Liver (tissue), 9 donors: Measurements from ENCODE around the gene FBXO10. TPM values are rescaled to one million over a fixed set of nuclear protein-coding genes. Genes with fewer than 3 reads are reported as not detected.
"Not testable (repeated sequence)": the region's sequence is repeated elsewhere in the genome, so short reads cannot be mapped to it uniquely, and the experiment has no call there.

Source experiments
- DNase-seq: peaks from one replicate; pipeline ENCODE4 v3.0.0-alpha.2; 2017; ENCODE audit warnings: low spot score
- H3K27ac ChIP-seq, 2 donors: one replicate each; pipeline ENCODE4 v1.7.0; 2013; ENCODE audit warnings: inconsistent platforms in 2 of 2, low read length in 2 of 2, control low read depth in 1 of 2, low read depth in 1 of 2, mild to moderate bottlenecking in 1 of 2
- H3K27me3 ChIP-seq, 4 donors: one replicate each; pipeline versions ENCODE4 v1.6.1 to v1.7.0; 2013; ENCODE audit warnings: low read length in 3 of 4, inconsistent platforms in 1 of 4, mild to moderate bottlenecking in 1 of 4, moderate library complexity in 1 of 4; ENCODE audit not compliant: control insufficient read depth in 4 of 4, insufficient read depth in 4 of 4
- H3K36me3 ChIP-seq, 4 donors: one replicate each; pipeline versions ENCODE4 v1.6.1 to v1.7.0; 2013; ENCODE audit warnings: low read length in 3 of 4, mild to moderate bottlenecking in 3 of 4, low read depth in 1 of 4, moderate library complexity in 1 of 4; ENCODE audit not compliant: control insufficient read depth in 4 of 4, insufficient read depth in 3 of 4
- H3K4me1 ChIP-seq, 4 donors: one replicate each; pipeline versions ENCODE4 v1.6.1 to v1.7.0; 2013; ENCODE audit warnings: low read length in 3 of 4, mild to moderate bottlenecking in 3 of 4, moderate library complexity in 1 of 4; ENCODE audit not compliant: control insufficient read depth in 4 of 4, insufficient read depth in 4 of 4
- H3K4me3 ChIP-seq, 3 donors: one replicate each; pipeline versions ENCODE4 v1.6.1 to v1.7.0; 2013; ENCODE audit warnings: low read length in 3 of 3, control low read depth in 1 of 3, low read depth in 1 of 3, mild to moderate bottlenecking in 1 of 3
- H3K9ac ChIP-seq, 2 donors: one replicate each; pipeline ENCODE4 v1.7.0; 2013; ENCODE audit warnings: low read length in 2 of 2, mild to moderate bottlenecking in 2 of 2, moderate library complexity in 2 of 2, control low read depth in 1 of 2, low read depth in 1 of 2
- H3K9me3 ChIP-seq, 4 donors: one replicate each; pipeline versions ENCODE4 v1.6.1 to v1.7.0; 2013; ENCODE audit warnings: low read length in 3 of 4; ENCODE audit not compliant: control insufficient read depth in 4 of 4
- ATF3 ChIP-seq: IDR thresholded peaks from 2 replicates; pipeline ENCODE4 v1.6.1; 2016; ENCODE audit warnings: antibody characterized with exemption
- CTCF ChIP-seq: fragments of 150-350 bp; IDR thresholded peaks from 2 replicates; pipeline ENCODE4 v1.5.1; 2017; ENCODE audit warnings: improper control_type of control experiment, low read depth, low read length; ENCODE audit not compliant: missing input control
- EGR1 ChIP-seq, 2 donors: IDR thresholded peaks; 2 replicates each; pipeline ENCODE4 v1.6.1; 2016 to 2018; ENCODE audit warnings: antibody characterized with exemption in 2 of 2, low read depth in 2 of 2
- FOXA2 ChIP-seq: IDR thresholded peaks from 2 replicates; pipeline ENCODE4 v1.6.1; 2016; ENCODE audit warnings: antibody characterized with exemption
- REST ChIP-seq: IDR thresholded peaks from 2 replicates; pipeline ENCODE4 v1.6.1; 2016; ENCODE audit warnings: antibody characterized with exemption, mild to moderate bottlenecking
- RXRA ChIP-seq, 2 donors: IDR thresholded peaks; 2 replicates each; pipeline ENCODE4 v1.6.1; 2017 to 2018; ENCODE audit warnings: antibody characterized with exemption in 2 of 2, mild to moderate bottlenecking in 1 of 2
- SP1 ChIP-seq: IDR thresholded peaks from 2 replicates; pipeline ENCODE4 v1.6.1; 2018; ENCODE audit warnings: antibody characterized with exemption, mild to moderate bottlenecking
- TAF1 ChIP-seq: conservative IDR thresholded peaks from 2 replicates; pipeline ENCODE4 v1.6.1; 2016; ENCODE audit warnings: antibody characterized with exemption, mild to moderate bottlenecking
- YY1 ChIP-seq: IDR thresholded peaks from 2 replicates; pipeline ENCODE4 v1.6.1; 2016; ENCODE audit warnings: antibody characterized with exemption, mild to moderate bottlenecking
- ZBTB33 ChIP-seq: IDR thresholded peaks from 2 replicates; pipeline ENCODE4 v1.6.1; 2016; ENCODE audit warnings: antibody characterized with exemption
- WGBS: extraction: QIAGEN DNeasy Blood & Tissue Kit; methylation state at CpG from one replicate; pipeline ENCODE4 v1.1.7; 2013; 5-methylcytosine and 5-hydroxymethylcytosine counted together
- polyA plus RNA-seq, 2 donors: library from polyadenylated mRNA; stranded (reverse) in 1 of 2; unstranded in 1 of 2; fragments of 200-250 nt in 1 of 2; fragments of >200 nt in 1 of 2; fragmentation: Nextera tagmentation in 1 of 2; extraction: Ambion mirVana in 1 of 2; gene quantifications; one replicate each; pipeline versions ENCODE4 v1.2.1 to v1.2.3, GENCODE V29; 2013 to 2015
- total RNA-seq, 2 donors: library from RNA; depleted of rRNA; stranded (reverse); fragments of >200 nt; gene quantifications; one replicate each; pipeline ENCODE4 v1.2.3, GENCODE V29; 2014
- donor health status: healthy.
- donor health status: healthy.
- donor health status: healthy.
- donor health status: healthy.
- donor health status: healthy.

Gene FBXO10
- total and polyA plus RNA-seq, 4 donors, result 1.3 to 5.5 (median 4.1) TPM

- no peak for DNase-seq
- Histone ChIP-seq H3K27me3 (no peaks in the 10 kb centered on the region), H3K4me3 (no peak overlapping the region), H3K36me3 (no peaks in the 10 kb centered on the region), H3K9ac (no peak overlapping the region), H3K27ac (no peak overlapping the region), H3K9me3 (no peaks in the 10 kb centered on the region), H3K4me1 (peaks cover 3 to 23% (median 14%) of the 10 kb centered on the region in 4 donors)
- TF ChIP-seq RXRA (IDR thresholded peaks at IDR 0.05) (no peak), FOXA2 (no peak)
- WGBS, result 97% methylated on average over 6 of the region's 6 CpGs
Observed at GRCh38 chr9:37468620-37469019, 107.6 kb downstream of the FBXO10 start.

- not testable (repeated sequence) for H3K4me3 ChIP-seq, DNase-seq, H3K27ac ChIP-seq, H3K9ac ChIP-seq, H3K9me3 ChIP-seq, H3K36me3 ChIP-seq, H3K27me3 ChIP-seq
- peaks cover 11 to 29% (median 20%) of the 10 kb centered on the region in 4 donors for H3K4me1 ChIP-seq
- WGBS, result 89% methylated on average over 17 of the region's 17 CpGs
Observed at GRCh38 chr9:37467530-37467929, 108.7 kb downstream of the FBXO10 start.

- no peaks in the 10 kb centered on the region for H3K27me3 ChIP-seq
- H3K36me3 ChIP-seq, result no peaks in the 10 kb centered on the region
- peak overlapping the region; percentile 53 to 65 (median 64) for H3K4me3 ChIP-seq
- TF ChIP-seq ZBTB33 (peak; percentile 8), REST (peak; percentile 19), CTCF (no peak), RXRA (IDR thresholded peaks at IDR 0.05) (peak in 1 of 2 donors; percentile 20), YY1 (no peak), FOXA2 (no peak), TAF1 (peak; percentile 69), EGR1 (IDR thresholded peaks at IDR 0.05; ENCODE audit: low read depth in 2 of 2) (no peak), SP1 (no peak), ATF3 (no peak)
- peak; percentile 54 for DNase-seq
- H3K27ac ChIP-seq, result peak overlapping the region; percentile 87 to 97
- peak overlapping the region; percentile 30 to 92 for H3K9ac ChIP-seq
- H3K4me1 ChIP-seq, result peaks cover 14 to 34% (median 21%) of the 10 kb centered on the region in 4 donors
- H3K9me3 ChIP-seq, result no peaks in the 10 kb centered on the region
- WGBS, result under 1% methylated on average over 47 of the region's 47 CpGs
Observed at GRCh38 chr9:37466037-37466709, 110.0 kb downstream of the FBXO10 start.
